ENCODE results near the gene MEF2C.

The MEF2C gene

GRCh38 chr5:88682881-88683361 is 200.1 kb downstream of the MEF2C start:
- H3K4me1 ChIP-seq (ENCODE audit: control insufficient read depth in 5 of 5, insufficient read depth in 5 of 5, low read length in 5 of 5), result peaks cover 0 to 22% (median 14%) of the 10 kb centered on the region in 5 donors
- H3K36me3 ChIP-seq (ENCODE audit: control insufficient read depth in 5 of 5, insufficient read depth in 5 of 5, low read length in 5 of 5), result no peaks in the 10 kb centered on the region
- no peak overlapping the region for H3K9ac ChIP-seq (ENCODE audit: low read length in 5 of 5)
- peaks cover 0 to 3% (median 0%) of the 10 kb centered on the region in 5 donors for H3K9me3 ChIP-seq (ENCODE audit: control insufficient read depth in 5 of 5, low read length in 5 of 5)
- H3K4me3 ChIP-seq (ENCODE audit: low read depth in 1 of 5, low read length in 5 of 5), result no peak overlapping the region
- H3K27ac ChIP-seq (ENCODE audit: low read depth, low read length), result no peak overlapping the region
- H3K27me3 ChIP-seq (ENCODE audit: control insufficient read depth in 5 of 5, insufficient read depth in 4 of 5, low read length in 5 of 5), result peaks cover 58 to 95% (median 82%) of the 10 kb centered on the region in 5 donors

GRCh38 chr5:88682131-88682530 is 200.9 kb downstream of the MEF2C start:
- H3K9ac ChIP-seq (ENCODE audit: low read length in 5 of 5), result no peak overlapping the region
- H3K27ac ChIP-seq (ENCODE audit: low read depth, low read length), result no peak overlapping the region
- H3K9me3 ChIP-seq (ENCODE audit: control insufficient read depth in 5 of 5, low read length in 5 of 5), result peaks cover 0 to 6% (median 0%) of the 10 kb centered on the region in 5 donors
- peaks cover 0 to 22% (median 14%) of the 10 kb centered on the region in 5 donors for H3K4me1 ChIP-seq (ENCODE audit: control insufficient read depth in 5 of 5, insufficient read depth in 5 of 5, low read length in 5 of 5)
- no peaks in the 10 kb centered on the region for H3K36me3 ChIP-seq (ENCODE audit: control insufficient read depth in 5 of 5, insufficient read depth in 5 of 5, low read length in 5 of 5)
- no peak overlapping the region for H3K4me3 ChIP-seq (ENCODE audit: low read depth in 1 of 5, low read length in 5 of 5)
- peaks cover 64 to 95% (median 83%) of the 10 kb centered on the region in 5 donors for H3K27me3 ChIP-seq (ENCODE audit: control insufficient read depth in 5 of 5, insufficient read depth in 4 of 5, low read length in 5 of 5)

GRCh38 chr5:88681211-88681803 is 201.7 kb downstream of the MEF2C start:
- Histone ChIP-seq H3K27ac (ENCODE audit: low read depth, low read length) (no peak overlapping the region), H3K9me3 (ENCODE audit: control insufficient read depth in 5 of 5, low read length in 5 of 5) (peaks cover 0 to 6% (median 0%) of the 10 kb centered on the region in 5 donors), H3K9ac (ENCODE audit: low read length in 5 of 5) (no peak overlapping the region), H3K27me3 (ENCODE audit: control insufficient read depth in 5 of 5, insufficient read depth in 4 of 5, low read length in 5 of 5) (peaks cover 62 to 96% (median 81%) of the 10 kb centered on the region in 5 donors), H3K4me3 (ENCODE audit: low read depth in 1 of 5, low read length in 5 of 5) (no peak overlapping the region), H3K4me1 (ENCODE audit: control insufficient read depth in 5 of 5, insufficient read depth in 5 of 5, low read length in 5 of 5) (peaks cover 0 to 22% (median 14%) of the 10 kb centered on the region in 5 donors), H3K36me3 (ENCODE audit: control insufficient read depth in 5 of 5, insufficient read depth in 5 of 5, low read length in 5 of 5) (no peaks in the 10 kb centered on the region)

- H3K9me3 ChIP-seq (ENCODE audit: control insufficient read depth in 5 of 5, low read length in 5 of 5), result peaks cover 0 to 6% (median 0%) of the 10 kb centered on the region in 5 donors
- no peak overlapping the region for H3K27ac ChIP-seq (ENCODE audit: low read depth, low read length)
- H3K4me3 ChIP-seq (ENCODE audit: low read depth in 1 of 5, low read length in 5 of 5), result peak overlapping the region in 4 of 5 donors; percentile 27 to 60 (median 48)
- peaks cover 58 to 93% (median 79%) of the 10 kb centered on the region in 5 donors for H3K27me3 ChIP-seq (ENCODE audit: control insufficient read depth in 5 of 5, insufficient read depth in 4 of 5, low read length in 5 of 5)
- peaks cover under 1 to 28% (median 21%) of the 10 kb centered on the region in 5 donors for H3K4me1 ChIP-seq (ENCODE audit: control insufficient read depth in 5 of 5, insufficient read depth in 5 of 5, low read length in 5 of 5)
- no peaks in the 10 kb centered on the region for H3K36me3 ChIP-seq (ENCODE audit: control insufficient read depth in 5 of 5, insufficient read depth in 5 of 5, low read length in 5 of 5)
- H3K9ac ChIP-seq (ENCODE audit: low read length in 5 of 5), result no peak overlapping the region
These were observed 202.5 kb downstream of the MEF2C start for GRCh38 chr5:88680253-88681132.

- Histone ChIP-seq H3K9ac (ENCODE audit: low read length in 5 of 5) (no peak overlapping the region), H3K4me1 (ENCODE audit: control insufficient read depth in 5 of 5, insufficient read depth in 5 of 5, low read length in 5 of 5) (peaks cover 3 to 30% (median 29%) of the 10 kb centered on the region in 5 donors), H3K9me3 (ENCODE audit: control insufficient read depth in 5 of 5, low read length in 5 of 5) (peaks cover 0 to 6% (median 0%) of the 10 kb centered on the region in 5 donors), H3K27me3 (ENCODE audit: control insufficient read depth in 5 of 5, insufficient read depth in 4 of 5, low read length in 5 of 5) (peaks cover 63 to 93% (median 79%) of the 10 kb centered on the region in 5 donors), H3K36me3 (ENCODE audit: control insufficient read depth in 5 of 5, insufficient read depth in 5 of 5, low read length in 5 of 5) (no peaks in the 10 kb centered on the region), H3K4me3 (ENCODE audit: low read depth in 1 of 5, low read length in 5 of 5) (no peak overlapping the region), H3K27ac (ENCODE audit: low read depth, low read length) (no peak overlapping the region)
These were observed 203.3 kb downstream of the MEF2C start for GRCh38 chr5:88679638-88680037.

GRCh38 chr5:88678770-88679381 is 204.1 kb downstream of the MEF2C start:
- Histone ChIP-seq H3K36me3 (ENCODE audit: control insufficient read depth in 5 of 5, insufficient read depth in 5 of 5, low read length in 5 of 5) (no peaks in the 10 kb centered on the region), H3K27me3 (ENCODE audit: control insufficient read depth in 5 of 5, insufficient read depth in 4 of 5, low read length in 5 of 5) (peaks cover 62 to 93% (median 77%) of the 10 kb centered on the region in 5 donors), H3K27ac (ENCODE audit: low read depth, low read length) (no peak overlapping the region), H3K9me3 (ENCODE audit: control insufficient read depth in 5 of 5, low read length in 5 of 5) (peaks cover 0 to 6% (median 0%) of the 10 kb centered on the region in 5 donors), H3K4me1 (ENCODE audit: control insufficient read depth in 5 of 5, insufficient read depth in 5 of 5, low read length in 5 of 5) (peaks cover 3 to 37% (median 33%) of the 10 kb centered on the region in 5 donors), H3K9ac (ENCODE audit: low read length in 5 of 5) (no peak overlapping the region), H3K4me3 (ENCODE audit: low read depth in 1 of 5, low read length in 5 of 5) (no peak overlapping the region)

GRCh38 chr5:88677943-88678769 is 204.8 kb downstream of the MEF2C start:
- Histone ChIP-seq H3K27ac (ENCODE audit: low read depth, low read length) (no peak overlapping the region), H3K27me3 (ENCODE audit: control insufficient read depth in 5 of 5, insufficient read depth in 4 of 5, low read length in 5 of 5) (peaks cover 57 to 92% (median 77%) of the 10 kb centered on the region in 5 donors), H3K36me3 (ENCODE audit: control insufficient read depth in 5 of 5, insufficient read depth in 5 of 5, low read length in 5 of 5) (no peaks in the 10 kb centered on the region), H3K4me3 (ENCODE audit: low read depth in 1 of 5, low read length in 5 of 5) (no peak overlapping the region), H3K9ac (ENCODE audit: low read length in 5 of 5) (no peak overlapping the region), H3K9me3 (ENCODE audit: control insufficient read depth in 5 of 5, low read length in 5 of 5) (peaks cover 0 to 5% (median 0%) of the 10 kb centered on the region in 5 donors), H3K4me1 (ENCODE audit: control insufficient read depth in 5 of 5, insufficient read depth in 5 of 5, low read length in 5 of 5) (peaks cover 3 to 33% (median 31%) of the 10 kb centered on the region in 5 donors)

GRCh38 chr5:88677376-88677895 is 205.5 kb downstream of the MEF2C start:
- H3K9ac ChIP-seq (ENCODE audit: low read length in 5 of 5), result no peak overlapping the region

More at GRCh38 chr5:88677376-88677895, 205.5 kb downstream of the MEF2C start:
- Histone ChIP-seq H3K27ac (ENCODE audit: low read depth, low read length) (no peak overlapping the region), H3K4me3 (ENCODE audit: low read depth in 1 of 5, low read length in 5 of 5) (no peak overlapping the region), H3K4me1 (ENCODE audit: control insufficient read depth in 5 of 5, insufficient read depth in 5 of 5, low read length in 5 of 5) (peaks cover 3 to 33% (median 31%) of the 10 kb centered on the region in 5 donors), H3K9me3 (ENCODE audit: control insufficient read depth in 5 of 5, low read length in 5 of 5) (peaks cover 0 to 3% (median 0%) of the 10 kb centered on the region in 5 donors), H3K27me3 (ENCODE audit: control insufficient read depth in 5 of 5, insufficient read depth in 4 of 5, low read length in 5 of 5) (peaks cover 57 to 92% (median 77%) of the 10 kb centered on the region in 5 donors), H3K36me3 (ENCODE audit: control insufficient read depth in 5 of 5, insufficient read depth in 5 of 5, low read length in 5 of 5) (no peaks in the 10 kb centered on the region)
